Renal cortex interstitium (tissue), 15 donors: ENCODE data around the gene POU2F3. TPM values are rescaled to one million over a fixed set of nuclear protein-coding genes. Genes with fewer than 3 reads are reported as not detected.

Experiments
- DNase-seq, 11 donors: peaks; one replicate each; pipeline ENCODE4 v3.0.0-alpha.2; 2013; ENCODE audit warnings: low read depth in 9 of 11, low spot score in 4 of 11; ENCODE audit errors: extremely low read depth in 1 of 11
- long read RNA-seq, 16 experiments: transcript quantifications; one replicate each; lab custom pipeline, GENCODE V29; 2026
- polyA plus RNA-seq, 3 donors: library from polyadenylated mRNA; unstranded; fragments of 120-200 nt; gene quantifications; one replicate each; pipeline ENCODE4 v1.2.1, GENCODE V29; 2013; ENCODE audit not compliant: insufficient read length in 3 of 3

POU2F3 gene
- under 1 TPM; 0.23 to 0.92 (median 0.36) TPM for polyA plus RNA-seq
- long read RNA-seq, donor 1 = 0 reads
- long read RNA-seq, donor 2 = 0 reads
- long read RNA-seq, donor 3 = 0 reads
- long read RNA-seq, donor 4 = 0 reads
- long read RNA-seq, donor 5 = 0 reads
- long read RNA-seq, donor 6 = 0 reads
- long read RNA-seq, donor 7, partial matches to known transcripts = 0 of 1 reads
- long read RNA-seq, donor 7, other reads (novel, unspliced or antisense) = 0 of 1 reads
- long read RNA-seq, donor 8 = 0 reads
- long read RNA-seq, donor 9 = 0 reads
- long read RNA-seq, donor 10, partial matches to known transcripts = 0 of 1 reads
- long read RNA-seq, donor 10, other reads (novel, unspliced or antisense) = 0 of 1 reads
- long read RNA-seq, donor 11 = 0 reads
- long read RNA-seq, donor 12, partial matches to known transcripts = 0 of 1 reads
- long read RNA-seq, donor 12, other reads (novel, unspliced or antisense) = 0 of 1 reads
- long read RNA-seq, donor 13 = 0 reads
- long read RNA-seq, donor 14 = 0 reads
- long read RNA-seq, donor 15 = 0 reads
- long read RNA-seq, donor 16 = 0 reads

- no peak for DNase-seq
Measured at GRCh38 chr11:120239713-120240640, at the start of gene POU2F3. Gene POU2F3 (plus strand): TSS chr11:120240140. CDS start chr11:120240344, 204 bp downstream.

- DNase-seq = no peak
Measured at GRCh38 chr11:120191058-120191457, 48.9 kb upstream of the POU2F3 start.

- DNase-seq = no peak
Measured at GRCh38 chr11:120192831-120193625, 46.9 kb upstream of the POU2F3 start.

- no peak for DNase-seq
Measured at GRCh38 chr11:120194166-120194565, 45.8 kb upstream of the POU2F3 start.

GRCh38 chr11:120195601-120196320 lies 44.2 kb upstream of the POU2F3 start:
- no peak for DNase-seq

- no peak for DNase-seq
Measured at GRCh38 chr11:120196826-120197225, 43.1 kb upstream of the POU2F3 start.

GRCh38 chr11:120197251-120197891 lies 42.6 kb upstream of the POU2F3 start:
- peak in 8 of 11 donors; percentile 69 to 91 (median 81) for DNase-seq

- DNase-seq = no peak
Measured at GRCh38 chr11:120197977-120198376, 42.0 kb upstream of the POU2F3 start.

- no peak for DNase-seq
Measured at GRCh38 chr11:120198403-120198786, 41.5 kb upstream of the POU2F3 start.

GRCh38 chr11:120198787-120199469 lies 41.0 kb upstream of the POU2F3 start:
- DNase-seq = no peak

- no peak for DNase-seq
Measured at GRCh38 chr11:120199613-120200012, 40.3 kb upstream of the POU2F3 start.

GRCh38 chr11:120200677-120201076 lies 39.3 kb upstream of the POU2F3 start:
- no peak for DNase-seq

- no peak for DNase-seq
Measured at GRCh38 chr11:120201653-120202052, 38.3 kb upstream of the POU2F3 start.

GRCh38 chr11:120203626-120204025 lies 36.3 kb upstream of the POU2F3 start:
- DNase-seq = no peak

- no peak for DNase-seq
Measured at GRCh38 chr11:120205596-120206161, 34.3 kb upstream of the POU2F3 start.

- no peak for DNase-seq
Measured at GRCh38 chr11:120207512-120207911, 32.4 kb upstream of the POU2F3 start.

- no peak for DNase-seq
Measured at GRCh38 chr11:120208001-120208441, 31.9 kb upstream of the POU2F3 start.
